Kidney epithelial cell (primary cell): Measurements from ENCODE around the gene MYBPHL. TPM values are rescaled to one million over a fixed set of nuclear protein-coding genes. Genes with fewer than 3 reads are reported as not detected.
A peak's percentile ranks its signal among the peaks of the same experiment; 100 is the strongest.

Experiments
- DNase-seq: peaks from one replicate; pipeline ENCODE4 v3.0.0-alpha.2; 2010; ENCODE audit warnings: low read depth
- H3K27me3 ChIP-seq: 2 replicates; pipeline ENCODE4 v1.6.0; 2011; ENCODE audit warnings: low read length; ENCODE audit not compliant: control insufficient read depth, insufficient read depth
- H3K36me3 ChIP-seq: 2 replicates; pipeline ENCODE4 v1.5.1; 2011; ENCODE audit warnings: low read length; ENCODE audit not compliant: control insufficient read depth, insufficient read depth
- H3K4me3 ChIP-seq: 2 replicates; pipeline ENCODE4 v1.5.1; 2011; ENCODE audit warnings: low read depth, mild to moderate bottlenecking, control low read depth, low read length
- total RNA-seq: library from RNA; depleted of rRNA; stranded (reverse); fragments of >200 nt; gene quantifications from 2 replicates; pipeline ENCODE4 v1.2.3, GENCODE V29; 2015
- TF ChIP-seq, protein P1 (sequence below): IDR thresholded peaks from 2 replicates; pipeline ENCODE4 v1.5.1; 2011; ENCODE audit warnings: mild to moderate bottlenecking, moderate library complexity, low read length, control low read depth, inconsistent platforms; ENCODE audit not compliant: insufficient read depth, poor library complexity, severe bottlenecking

The MYBPHL gene
- total RNA-seq, 1 donor from 2014 or later, result not detected

DNA sequence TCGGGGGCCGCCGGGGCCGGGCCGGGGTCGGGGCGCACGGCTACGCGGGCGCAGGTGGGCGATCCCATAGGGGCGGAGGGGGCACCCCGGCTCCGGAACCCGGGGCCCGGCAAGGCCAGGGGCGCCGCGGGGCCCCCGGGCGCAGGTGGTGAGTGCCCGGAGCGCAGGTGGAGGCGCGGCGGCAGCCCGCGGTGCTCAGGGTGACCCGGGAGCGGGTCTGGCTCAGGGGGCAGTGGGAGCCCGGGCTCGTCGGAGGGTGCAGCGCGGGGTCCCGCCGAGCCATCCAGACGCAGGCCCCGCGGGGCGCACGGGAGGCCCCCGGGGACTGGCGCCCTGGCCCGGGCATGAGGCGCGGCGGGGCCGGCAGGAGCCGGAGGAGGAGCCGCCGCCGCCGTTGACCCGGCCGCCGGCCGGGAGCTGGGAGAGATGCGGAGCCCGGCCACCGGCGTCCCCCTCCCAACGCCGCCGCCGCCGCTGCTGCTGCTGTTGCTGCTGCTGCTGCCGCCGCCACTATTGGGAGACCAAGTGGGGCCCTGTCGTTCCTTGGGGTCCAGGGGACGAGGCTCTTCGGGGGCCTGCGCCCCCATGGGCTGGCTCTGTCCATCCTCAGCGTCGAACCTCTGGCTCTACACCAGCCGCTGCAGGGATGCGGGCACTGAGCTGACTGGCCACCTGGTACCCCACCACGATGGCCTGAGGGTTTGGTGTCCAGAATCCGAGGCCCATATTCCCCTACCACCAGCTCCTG is 57.0 kb downstream of the MYBPHL start:
- no peak for DNase-seq
- peak overlapping the region; percentile 57 for H3K4me3 ChIP-seq
- TF ChIP-seq, protein P1, sequence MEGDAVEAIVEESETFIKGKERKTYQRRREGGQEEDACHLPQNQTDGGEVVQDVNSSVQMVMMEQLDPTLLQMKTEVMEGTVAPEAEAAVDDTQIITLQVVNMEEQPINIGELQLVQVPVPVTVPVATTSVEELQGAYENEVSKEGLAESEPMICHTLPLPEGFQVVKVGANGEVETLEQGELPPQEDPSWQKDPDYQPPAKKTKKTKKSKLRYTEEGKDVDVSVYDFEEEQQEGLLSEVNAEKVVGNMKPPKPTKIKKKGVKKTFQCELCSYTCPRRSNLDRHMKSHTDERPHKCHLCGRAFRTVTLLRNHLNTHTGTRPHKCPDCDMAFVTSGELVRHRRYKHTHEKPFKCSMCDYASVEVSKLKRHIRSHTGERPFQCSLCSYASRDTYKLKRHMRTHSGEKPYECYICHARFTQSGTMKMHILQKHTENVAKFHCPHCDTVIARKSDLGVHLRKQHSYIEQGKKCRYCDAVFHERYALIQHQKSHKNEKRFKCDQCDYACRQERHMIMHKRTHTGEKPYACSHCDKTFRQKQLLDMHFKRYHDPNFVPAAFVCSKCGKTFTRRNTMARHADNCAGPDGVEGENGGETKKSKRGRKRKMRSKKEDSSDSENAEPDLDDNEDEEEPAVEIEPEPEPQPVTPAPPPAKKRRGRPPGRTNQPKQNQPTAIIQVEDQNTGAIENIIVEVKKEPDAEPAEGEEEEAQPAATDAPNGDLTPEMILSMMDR, result no peak
- H3K27me3 ChIP-seq, result no peaks in the 10 kb centered on the region
- H3K36me3 ChIP-seq, result no peaks in the 10 kb centered on the region

- TF ChIP-seq, protein P1, result no peak
- no peak for DNase-seq
- no peaks in the 10 kb centered on the region for H3K36me3 ChIP-seq
These were observed 57.8 kb downstream of the MYBPHL start, which contains the start of gene CELSR2 for GRCh38 chr1:109248797-109249629. Gene CELSR2 (plus strand): TSS chr1:109249539. CDS start chr1:109250080, 541 bp downstream.

DNA sequence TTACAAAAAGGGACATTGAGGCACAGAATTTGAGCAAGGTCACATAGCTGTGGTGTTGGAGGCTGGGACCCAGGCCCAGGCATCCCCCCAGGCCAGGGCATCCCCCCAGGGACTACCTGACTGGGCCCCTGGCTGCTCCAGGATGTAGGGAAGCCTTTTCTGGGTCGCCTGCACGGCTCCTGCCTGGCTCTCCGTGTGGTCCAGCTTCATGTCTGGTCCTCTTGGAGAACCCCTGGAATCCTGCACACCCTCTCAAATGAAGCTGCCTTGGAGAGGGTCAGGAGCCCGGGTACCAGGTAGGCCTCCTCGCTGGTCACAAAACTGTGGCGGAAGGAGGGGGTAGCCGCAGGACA is 58.4 kb downstream of the MYBPHL start:
- H3K27me3 ChIP-seq, result no peaks in the 10 kb centered on the region
- no peak overlapping the region for H3K4me3 ChIP-seq
- TF ChIP-seq, protein P1, result no peak
- H3K36me3 ChIP-seq, result no peaks in the 10 kb centered on the region
- no peak for DNase-seq

More at GRCh38 chr1:109248797-109249629, 57.8 kb downstream of the MYBPHL start, which contains the start of gene CELSR2:
- Histone ChIP-seq H3K27me3 (no peaks in the 10 kb centered on the region), H3K4me3 (peak within 1 kb of the TSS; percentile 57)

DNA sequence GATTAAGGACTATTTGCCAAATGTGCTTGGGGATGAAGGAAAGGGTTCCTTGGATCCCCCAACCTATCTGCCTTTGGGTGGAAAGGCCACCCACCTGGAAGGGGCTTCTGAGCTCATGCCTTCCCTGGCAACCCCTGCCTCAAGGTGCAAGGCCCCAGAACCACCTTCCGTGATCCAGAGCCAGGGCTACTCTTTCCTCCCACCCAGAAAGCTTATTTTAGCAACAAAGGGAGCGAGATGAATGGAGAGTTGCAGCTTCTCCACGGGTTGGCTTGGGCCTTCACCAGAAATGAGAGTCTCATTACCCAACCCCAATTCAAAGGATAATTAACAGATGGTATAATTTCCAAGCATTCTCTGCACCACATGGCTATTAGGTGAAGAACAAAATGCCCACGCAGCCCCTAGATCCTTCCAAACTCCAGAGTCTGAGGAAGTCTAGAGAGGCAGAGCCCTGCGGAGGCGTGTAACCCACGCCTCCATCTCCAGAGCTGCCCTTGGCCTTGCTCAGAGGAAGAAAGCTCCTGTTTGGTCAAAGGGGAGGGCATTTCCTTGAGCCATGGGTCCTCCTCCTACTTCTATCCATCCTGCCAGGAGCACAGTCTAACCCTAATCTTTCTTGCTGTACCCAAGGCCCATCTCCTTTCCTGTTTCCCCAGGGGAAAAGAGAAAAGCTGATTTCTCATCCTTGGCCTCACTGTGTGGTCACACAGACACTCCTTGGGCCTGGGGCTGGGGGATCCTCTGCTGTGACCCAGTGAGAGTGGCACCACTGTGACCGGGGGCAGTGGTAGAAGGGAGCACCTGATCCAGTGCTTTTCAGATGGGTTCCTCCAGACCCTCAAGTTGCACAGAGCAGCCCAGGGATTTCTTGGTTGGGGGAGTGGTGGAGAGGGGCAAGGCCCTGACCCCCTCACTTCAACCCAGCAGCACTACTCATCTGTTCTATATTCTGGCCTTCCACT is 59.1 kb downstream of the MYBPHL start:
- no peaks in the 10 kb centered on the region for H3K36me3 ChIP-seq
- H3K4me3 ChIP-seq, result no peak overlapping the region
- no peak for DNase-seq
- TF ChIP-seq, protein P1, result no peak
- no peaks in the 10 kb centered on the region for H3K27me3 ChIP-seq

DNA sequence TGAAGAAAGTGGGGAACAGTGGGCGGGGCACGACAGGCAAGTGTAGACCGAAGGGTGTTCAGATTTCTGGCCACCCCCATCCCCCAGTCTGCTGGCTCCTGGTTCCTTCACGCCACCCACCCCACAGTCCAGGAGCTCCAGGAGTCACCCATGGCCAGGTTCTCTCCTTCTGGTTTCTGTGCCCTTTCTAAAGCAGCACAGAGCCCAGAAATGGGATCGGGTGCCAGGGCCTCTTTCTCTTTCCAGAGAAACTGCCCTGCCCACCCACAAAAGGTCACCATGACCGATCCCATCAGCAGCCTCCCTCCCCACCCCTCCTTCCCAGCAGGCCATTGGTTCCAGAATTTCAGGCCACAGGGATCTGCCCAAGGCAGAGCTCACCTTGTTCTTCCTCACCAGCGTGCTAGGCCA is 60.7 kb downstream of the MYBPHL start:
- DNase-seq, result no peak
- Histone ChIP-seq H3K36me3 (no peaks in the 10 kb centered on the region), H3K27me3 (no peaks in the 10 kb centered on the region), H3K4me3 (no peak overlapping the region)
- TF ChIP-seq, protein P1, result no peak
